CD4-positive, alpha-beta T cell (primary cell): Measurements from ENCODE around the gene SEC24B. TPM values are rescaled to one million over a fixed set of nuclear protein-coding genes. Genes with fewer than 3 reads are reported as not detected.

Experiments
- ATAC-seq: fragments of 200-7000 bp; cut with Tn5 transposase; one replicate; pipeline ENCODE4 v1.10.0; 2022; ENCODE audit warnings: mild to moderate bottlenecking; ENCODE audit not compliant: poor library complexity
- CTCF ChIA-PET: fragments of 350-600 bp; sonication (Branson Sonifier 250); formaldehyde crosslinking; loops from one replicate; lab custom pipeline; 2021; ENCODE audit warnings: antibody characterized with exemption, inconsistent platforms; lab: Charles Lee
- POLR2A ChIA-PET: fragments of 350-600 bp; sonication (Branson Sonifier 250); formaldehyde crosslinking; loops from one replicate; lab custom pipeline; 2021; ENCODE audit warnings: antibody characterized with exemption, inconsistent platforms; lab: Charles Lee
- DNase-seq, 14 experiments: peaks; one replicate each; pipeline ENCODE4 v3.0.0-alpha.2; 2013 to 2020; ENCODE audit warnings: mixed read lengths in 2 of 14
- H3K27ac ChIP-seq, 2 donors: one replicate each; pipeline versions ENCODE4 v1.5.1 to v1.7.0; 2013; ENCODE audit warnings: low read length in 2 of 2, low read depth in 1 of 2, mild to moderate bottlenecking in 1 of 2
- H3K27me3 ChIP-seq, 2 experiments: 1 replicate in 1 of 2; 2 replicates in 1 of 2; pipeline versions ENCODE4 v1.6.1 to v1.7.0; 2013; ENCODE audit warnings: low read length in 2 of 2, control low read depth in 1 of 2, mild to moderate bottlenecking in 1 of 2, moderate library complexity in 1 of 2; ENCODE audit not compliant: insufficient read depth in 2 of 2, control insufficient read depth in 1 of 2
- H3K36me3 ChIP-seq: one replicate; pipeline ENCODE4 v1.6.1; 2013; ENCODE audit warnings: low read length, control low read depth; ENCODE audit not compliant: insufficient read depth
- H3K4me1 ChIP-seq: one replicate; pipeline ENCODE4 v1.6.1; 2013; ENCODE audit warnings: low read length, control low read depth; ENCODE audit not compliant: insufficient read depth
- H3K4me3 ChIP-seq: one replicate; pipeline ENCODE4 v1.5.1; 2013; ENCODE audit warnings: mild to moderate bottlenecking, low read length, moderate library complexity
- H3K9me3 ChIP-seq, 2 experiments: 1 replicate in 1 of 2; 2 replicates in 1 of 2; pipeline versions ENCODE4 v1.6.1 to v1.7.0; 2013; ENCODE audit warnings: low read length in 2 of 2, mild to moderate bottlenecking in 2 of 2, control low read depth in 1 of 2, moderate library complexity in 1 of 2; ENCODE audit not compliant: control insufficient read depth in 1 of 2, insufficient read depth in 1 of 2
- H3K27ac Mint-ChIP-seq: one replicate; pipeline ENCODE4 v1.8.0; 2020; ENCODE audit warnings: mixed read lengths
- H3K27me3 Mint-ChIP-seq: one replicate; pipeline ENCODE4 v1.8.0; 2021; ENCODE audit warnings: mixed read lengths
- H3K36me3 Mint-ChIP-seq: one replicate; pipeline ENCODE4 v1.8.0; 2021; ENCODE audit warnings: low read depth, mixed read lengths
- H3K4me1 Mint-ChIP-seq: one replicate; pipeline ENCODE4 v1.8.0; 2021; ENCODE audit warnings: low read depth, mixed read lengths
- H3K4me3 Mint-ChIP-seq: one replicate; pipeline ENCODE4 v1.8.0; 2020; ENCODE audit warnings: mild to moderate bottlenecking, mixed read lengths
- H3K9me3 Mint-ChIP-seq: one replicate; pipeline ENCODE4 v1.8.0; 2020; ENCODE audit warnings: mixed read lengths
- intact Hi-C, 2 experiments: fragments of 100-400 bp; cut with DNase I in 1 of 2; cut with micrococcal nuclease in 1 of 2; formaldehyde crosslinking; loops; one replicate each; pipeline versions ENCODE4 v1.15.1 to v1.9.0; 2023 to 2025; cut with DNase I, micrococcal nuclease
- total RNA-seq, 174 experiments: library from RNA in 2 of 174; stranded (reverse) in 2 of 174; gene quantifications; one replicate each; pipeline ENCODE4 v1.2.3 and lab custom pipeline; 2021 to 2026
- TF ChIP-seq, protein P1 (sequence below): fragments of 200-600 bp; IDR thresholded peaks from one replicate; pipeline ENCODE4 v1.8.0; 2022; ENCODE audit warnings: antibody characterized with exemption, mild to moderate bottlenecking

Gene SEC24B
- total RNA-seq, 2 experiments from 2014 or later = 41.5 to 45.9 TPM

GRCh38 chr4:109425405-109425804 is 8.2 kb upstream of the SEC24B start:
- ChIA-PET CTCF (interaction anchor here (1.5 kb wide), 2 partner anchors 15 to 234 kb away, joined by 3 read pairs; no protein-coding TSS in a partner anchor), POLR2A (no interaction called here)
- Mint-ChIP-seq H3K9me3 (no peaks in the 10 kb centered on the region), H3K36me3 (peaks cover 7% of the 10 kb centered on the region), H3K27me3 (no peaks in the 10 kb centered on the region), H3K27ac (no peak overlapping the region), H3K4me1 (peaks cover 3% of the 10 kb centered on the region), H3K4me3 (no peak overlapping the region)
- intact Hi-C loops = loop anchor here in 1 of 2 experiments (5.0 kb wide), 1 partner anchor 772 kb away; the partner anchor contains the start of gene ELOVL6
- ATAC-seq = no peak
- no peak overlapping the region for H3K27ac ChIP-seq
- H3K27me3 ChIP-seq = no peaks in the 10 kb centered on the region
- no peak for DNase-seq
- H3K9me3 ChIP-seq = no peaks in the 10 kb centered on the region
- TF ChIP-seq, protein P1, sequence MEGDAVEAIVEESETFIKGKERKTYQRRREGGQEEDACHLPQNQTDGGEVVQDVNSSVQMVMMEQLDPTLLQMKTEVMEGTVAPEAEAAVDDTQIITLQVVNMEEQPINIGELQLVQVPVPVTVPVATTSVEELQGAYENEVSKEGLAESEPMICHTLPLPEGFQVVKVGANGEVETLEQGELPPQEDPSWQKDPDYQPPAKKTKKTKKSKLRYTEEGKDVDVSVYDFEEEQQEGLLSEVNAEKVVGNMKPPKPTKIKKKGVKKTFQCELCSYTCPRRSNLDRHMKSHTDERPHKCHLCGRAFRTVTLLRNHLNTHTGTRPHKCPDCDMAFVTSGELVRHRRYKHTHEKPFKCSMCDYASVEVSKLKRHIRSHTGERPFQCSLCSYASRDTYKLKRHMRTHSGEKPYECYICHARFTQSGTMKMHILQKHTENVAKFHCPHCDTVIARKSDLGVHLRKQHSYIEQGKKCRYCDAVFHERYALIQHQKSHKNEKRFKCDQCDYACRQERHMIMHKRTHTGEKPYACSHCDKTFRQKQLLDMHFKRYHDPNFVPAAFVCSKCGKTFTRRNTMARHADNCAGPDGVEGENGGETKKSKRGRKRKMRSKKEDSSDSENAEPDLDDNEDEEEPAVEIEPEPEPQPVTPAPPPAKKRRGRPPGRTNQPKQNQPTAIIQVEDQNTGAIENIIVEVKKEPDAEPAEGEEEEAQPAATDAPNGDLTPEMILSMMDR = no peak
- no peak overlapping the region for H3K4me3 ChIP-seq
- H3K36me3 ChIP-seq = no peaks in the 10 kb centered on the region
- peaks cover 4% of the 10 kb centered on the region for H3K4me1 ChIP-seq

- Histone ChIP-seq H3K27me3 (no peaks in the 10 kb centered on the region), H3K4me1 (peaks cover 12% of the 10 kb centered on the region), H3K4me3 (no peak overlapping the region), H3K9me3 (no peaks in the 10 kb centered on the region), H3K36me3 (no peaks in the 10 kb centered on the region), H3K27ac (no peak overlapping the region)
- intact Hi-C loops = loop anchor here in 1 of 2 experiments (5.0 kb wide), 1 partner anchor 768 kb away; the partner anchor contains the start of gene ELOVL6
- Mint-ChIP-seq H3K27me3 (no peaks in the 10 kb centered on the region), H3K36me3 (peaks cover 15% of the 10 kb centered on the region), H3K27ac (no peak overlapping the region), H3K9me3 (no peaks in the 10 kb centered on the region), H3K4me1 (peaks cover 20% of the 10 kb centered on the region), H3K4me3 (no peak overlapping the region)
- TF ChIP-seq, protein P1 = no peak
- ATAC-seq = no peak
- DNase-seq = no peak
- POLR2A ChIA-PET = no interaction called here
- CTCF ChIA-PET = no interaction called here
Measured at GRCh38 chr4:109429545-109429944, 4.1 kb upstream of the SEC24B start.

DNA sequence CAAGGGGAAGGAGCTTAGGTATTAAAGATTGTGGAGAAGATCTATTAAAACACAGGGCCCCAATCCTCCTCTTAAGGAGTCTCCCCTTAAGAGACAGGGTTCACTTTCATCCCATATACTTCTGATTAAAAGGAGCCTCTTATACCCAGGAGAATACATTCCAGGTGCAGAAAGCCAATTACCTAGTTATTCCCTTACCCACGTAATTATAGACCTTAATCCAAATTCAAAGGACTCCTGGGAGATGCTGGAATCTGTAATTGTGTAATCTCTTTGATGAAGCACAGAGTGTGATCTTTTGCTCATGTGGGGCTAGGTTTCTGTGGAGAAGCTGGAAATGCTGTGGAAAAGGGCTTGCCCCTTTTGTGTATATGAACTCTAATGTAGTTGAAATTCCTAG is 1.4 kb upstream of the SEC24B start:
- no peak for DNase-seq
- no peaks in the 10 kb centered on the region for H3K9me3 Mint-ChIP-seq
- H3K27me3 Mint-ChIP-seq = no peaks in the 10 kb centered on the region
- ATAC-seq = no peak
- peak overlapping the region; percentile 95 for H3K27ac Mint-ChIP-seq
- no peaks in the 10 kb centered on the region for H3K36me3 ChIP-seq
- intact Hi-C loops = loop anchor here (2.0 to 5.0 kb wide), 7 partner anchors 129 to 810 kb away; partner anchors contain the start of genes MCUB (in 2 of the 2), CASP6 (in 1 of the 2) and RPL34 (in 1 of the 2)
- TF ChIP-seq, protein P1 = no peak
- no peak overlapping the region for H3K4me3 ChIP-seq
- no peak overlapping the region for H3K27ac ChIP-seq
- ChIA-PET CTCF (interaction anchor here (0.6 to 2.7 kb wide), 7 partner anchors 127 to 394 kb away, joined by 3 to 19 read pairs (median 8); partner anchors contain the start of genes GAR1, MCUB and PLA2G12A), POLR2A (interaction anchor here (4.4 kb wide), 1 partner anchor 128 kb away, joined by 48 read pairs; the partner anchor contains the start of gene MCUB)
- H3K36me3 Mint-ChIP-seq = peaks cover 16% of the 10 kb centered on the region
- H3K4me1 Mint-ChIP-seq = peaks cover 46% of the 10 kb centered on the region
- peak overlapping the region; percentile 96 for H3K4me3 Mint-ChIP-seq
- H3K27me3 ChIP-seq = no peaks in the 10 kb centered on the region
- H3K9me3 ChIP-seq = no peaks in the 10 kb centered on the region
- H3K4me1 ChIP-seq = peaks cover 30% of the 10 kb centered on the region
